Thyroid gland (tissue), 4 donors: ENCODE data around the gene SULF2. TPM values are rescaled to one million over a fixed set of nuclear protein-coding genes. Genes with fewer than 3 reads are reported as not detected.

ENCODE experiments used
- DNase-seq, 2 donors: peaks; one replicate each; pipeline ENCODE4 v3.0.0-alpha.2; 2019
- H3K27ac ChIP-seq, 3 donors: fragments of 200-600 bp; sonication (generic); 1 replicate in 2 of 3; 2 replicates in 1 of 3; pipeline ENCODE4 v1.5.1; 2016 to 2019; ENCODE audit warnings: mild to moderate bottlenecking in 1 of 3, moderate library complexity in 1 of 3
- H3K27me3 ChIP-seq: fragments of 200-600 bp; sonication (generic); one replicate; pipeline ENCODE4 v1.5.1; 2019
- H3K36me3 ChIP-seq, 2 donors: fragments of 200-600 bp; sonication (generic); one replicate each; pipeline ENCODE4 v1.5.1; 2016 to 2019
- H3K4me1 ChIP-seq, 2 donors: fragments of 200-600 bp; sonication (generic); one replicate each; pipeline ENCODE4 v1.5.1; 2017 to 2019
- H3K4me3 ChIP-seq, 3 donors: fragments of 200-600 bp; sonication (generic); replicated peaks in 1 of 3; 1 replicate in 2 of 3; 2 replicates in 1 of 3; pipeline ENCODE4 v1.5.1; 2016; ENCODE audit warnings: mild to moderate bottlenecking in 1 of 3
- H3K9me3 ChIP-seq: fragments of 200-600 bp; sonication (generic); one replicate; pipeline ENCODE4 v1.5.1; 2017
- POLR2A ChIP-seq, 2 donors: fragments of 450-650 bp; IDR thresholded peaks; one replicate each; pipeline ENCODE4 v1.6.1; 2017; ENCODE audit warnings: antibody characterized with exemption in 2 of 2, mild to moderate bottlenecking in 2 of 2, moderate library complexity in 1 of 2
- WGBS, 2 donors: methylation state at CpG; one replicate each; pipeline ENCODE4 v1.1.5; 2017; 5-methylcytosine and 5-hydroxymethylcytosine counted together
- intact Hi-C: fragments of 100-400 bp; cut with DNase I; formaldehyde crosslinking; loops from one replicate; pipeline ENCODE4 v1.15.1; 2023
- total RNA-seq, 4 donors: library from RNA; depleted of rRNA; stranded (reverse); fragments of >200 nt; gene quantifications; one replicate each; pipeline ENCODE4 v1.2.3, GENCODE V29; 2016
- TF ChIP-seq, protein P1 (sequence below), 6 experiments: fragments of 200-600 bp in 3 of 6; fragments of 450-650 bp in 3 of 6; sonication (generic) in 3 of 6; IDR thresholded peaks; one replicate each; pipeline ENCODE4 v1.5.1; 2016 to 2019; ENCODE audit warnings: antibody characterized with exemption in 6 of 6, mild to moderate bottlenecking in 2 of 6, inconsistent platforms in 1 of 6, moderate library complexity in 1 of 6

SULF2 gene
- total RNA-seq, 4 donors from 2014 or later = 39.4 to 90.6 (median 55.4) TPM

DNA sequence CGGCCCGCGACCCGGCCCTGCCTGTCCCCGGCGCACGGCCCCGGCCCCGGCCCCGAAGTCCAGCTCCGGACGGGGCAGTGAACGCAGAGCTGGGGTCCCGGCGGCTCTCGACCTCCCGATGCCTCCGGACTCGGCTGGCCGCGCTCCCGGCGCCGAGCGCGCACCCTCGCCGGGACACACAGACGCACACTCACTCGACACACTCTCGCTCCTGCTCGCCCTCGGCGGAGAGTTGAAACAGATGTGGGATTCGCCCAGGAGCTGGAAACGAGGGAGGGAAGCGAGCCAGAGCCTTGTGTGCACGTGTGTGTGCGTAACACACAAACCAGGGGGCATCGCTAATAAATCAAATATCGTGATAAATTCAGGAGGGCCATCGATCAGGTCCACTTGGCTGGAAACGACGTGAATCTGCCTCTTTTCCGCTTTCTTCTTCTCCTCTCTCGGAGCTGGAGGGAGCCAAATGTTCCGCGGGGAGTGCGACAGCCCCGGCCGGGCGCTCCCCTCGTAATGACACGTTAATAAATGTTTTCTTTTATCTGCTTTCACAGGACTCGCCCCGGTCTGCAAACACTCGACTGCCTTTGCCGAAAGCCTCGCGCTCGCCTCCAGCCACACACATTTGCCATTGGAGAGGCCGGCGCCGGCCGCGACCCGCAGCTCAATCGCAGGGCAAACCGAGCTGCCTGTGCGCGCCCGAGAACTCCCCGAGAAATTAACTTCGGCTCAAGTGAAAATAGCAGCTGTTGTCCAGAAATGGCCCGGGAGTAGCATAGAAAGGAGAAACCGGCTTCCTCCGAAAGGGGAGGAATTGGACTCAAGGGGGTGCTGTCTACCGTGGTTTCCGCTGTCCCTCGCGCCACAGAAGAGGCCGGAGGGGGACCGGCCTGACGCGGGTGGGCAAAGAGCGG is 828 bp upstream of the SULF2 start:
- Histone ChIP-seq H3K36me3 (no peaks in the 10 kb centered on the region), H3K9me3 (no peaks in the 10 kb centered on the region), H3K27me3 (no peaks in the 10 kb centered on the region), H3K27ac (peak overlapping the region; percentile 60 to 76 (median 66)), H3K4me1 (peaks cover 8 to 30% of the 10 kb centered on the region in 2 donors), H3K4me3 (peak overlapping the region in 2 of 3 donors; percentile 26 to 30)
- 0 to 2% methylated on average over 51 to 71 of the region's 86 CpGs for WGBS, 2 donors
- DNase-seq = peak; percentile 54 to 66
- peak in 1 of 2 donors; percentile 35 for TF ChIP-seq POLR2A (IDR thresholded peaks at IDR 0.05)
- TF ChIP-seq, protein P1, sequence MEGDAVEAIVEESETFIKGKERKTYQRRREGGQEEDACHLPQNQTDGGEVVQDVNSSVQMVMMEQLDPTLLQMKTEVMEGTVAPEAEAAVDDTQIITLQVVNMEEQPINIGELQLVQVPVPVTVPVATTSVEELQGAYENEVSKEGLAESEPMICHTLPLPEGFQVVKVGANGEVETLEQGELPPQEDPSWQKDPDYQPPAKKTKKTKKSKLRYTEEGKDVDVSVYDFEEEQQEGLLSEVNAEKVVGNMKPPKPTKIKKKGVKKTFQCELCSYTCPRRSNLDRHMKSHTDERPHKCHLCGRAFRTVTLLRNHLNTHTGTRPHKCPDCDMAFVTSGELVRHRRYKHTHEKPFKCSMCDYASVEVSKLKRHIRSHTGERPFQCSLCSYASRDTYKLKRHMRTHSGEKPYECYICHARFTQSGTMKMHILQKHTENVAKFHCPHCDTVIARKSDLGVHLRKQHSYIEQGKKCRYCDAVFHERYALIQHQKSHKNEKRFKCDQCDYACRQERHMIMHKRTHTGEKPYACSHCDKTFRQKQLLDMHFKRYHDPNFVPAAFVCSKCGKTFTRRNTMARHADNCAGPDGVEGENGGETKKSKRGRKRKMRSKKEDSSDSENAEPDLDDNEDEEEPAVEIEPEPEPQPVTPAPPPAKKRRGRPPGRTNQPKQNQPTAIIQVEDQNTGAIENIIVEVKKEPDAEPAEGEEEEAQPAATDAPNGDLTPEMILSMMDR (IDR thresholded peaks at IDR 0.05) = peak in 4 of 6 experiments; percentile 48 to 76 (median 74)
- intact Hi-C loops = loop anchor here (10.0 kb wide), 1 partner anchor 839 kb away; no protein-coding TSS in a partner anchor

DNA sequence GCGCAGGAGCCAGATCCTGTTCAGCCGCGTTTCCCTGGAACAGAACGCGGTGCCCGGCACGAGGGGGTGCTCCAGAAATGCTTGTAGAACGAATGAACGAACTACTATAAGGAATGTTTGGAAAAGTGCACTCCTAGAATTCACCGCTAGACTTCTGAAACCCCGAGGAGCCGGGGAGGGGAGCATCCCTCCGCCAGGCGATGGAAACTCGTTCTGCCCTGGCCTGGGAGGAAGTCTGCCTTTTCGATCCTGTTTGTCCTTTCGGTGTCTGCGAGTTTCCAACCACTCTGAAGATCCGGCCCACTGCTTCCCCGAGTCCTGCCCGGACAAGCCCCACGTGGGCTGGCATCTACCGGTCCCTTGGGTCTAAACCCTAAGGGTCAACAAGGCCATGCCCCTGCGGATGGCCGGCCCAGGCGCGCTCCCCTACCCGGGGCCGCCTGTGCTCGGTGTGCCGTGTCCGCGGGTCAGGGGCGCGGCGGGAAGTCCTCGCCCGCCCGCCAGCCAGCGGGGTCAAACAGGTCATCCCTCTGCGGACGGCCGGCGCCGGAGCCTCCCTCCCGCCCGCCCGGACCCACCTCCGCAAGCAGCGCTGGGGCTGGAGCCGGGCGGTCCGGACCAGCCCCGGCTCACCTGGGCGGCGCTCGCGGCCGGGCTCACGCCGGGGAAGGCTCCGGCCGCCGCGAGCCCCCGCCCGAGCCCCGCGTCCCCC is 526 bp downstream of the SULF2 start:
- peaks cover 8 to 30% of the 10 kb centered on the region in 2 donors for H3K4me1 ChIP-seq

DNA sequence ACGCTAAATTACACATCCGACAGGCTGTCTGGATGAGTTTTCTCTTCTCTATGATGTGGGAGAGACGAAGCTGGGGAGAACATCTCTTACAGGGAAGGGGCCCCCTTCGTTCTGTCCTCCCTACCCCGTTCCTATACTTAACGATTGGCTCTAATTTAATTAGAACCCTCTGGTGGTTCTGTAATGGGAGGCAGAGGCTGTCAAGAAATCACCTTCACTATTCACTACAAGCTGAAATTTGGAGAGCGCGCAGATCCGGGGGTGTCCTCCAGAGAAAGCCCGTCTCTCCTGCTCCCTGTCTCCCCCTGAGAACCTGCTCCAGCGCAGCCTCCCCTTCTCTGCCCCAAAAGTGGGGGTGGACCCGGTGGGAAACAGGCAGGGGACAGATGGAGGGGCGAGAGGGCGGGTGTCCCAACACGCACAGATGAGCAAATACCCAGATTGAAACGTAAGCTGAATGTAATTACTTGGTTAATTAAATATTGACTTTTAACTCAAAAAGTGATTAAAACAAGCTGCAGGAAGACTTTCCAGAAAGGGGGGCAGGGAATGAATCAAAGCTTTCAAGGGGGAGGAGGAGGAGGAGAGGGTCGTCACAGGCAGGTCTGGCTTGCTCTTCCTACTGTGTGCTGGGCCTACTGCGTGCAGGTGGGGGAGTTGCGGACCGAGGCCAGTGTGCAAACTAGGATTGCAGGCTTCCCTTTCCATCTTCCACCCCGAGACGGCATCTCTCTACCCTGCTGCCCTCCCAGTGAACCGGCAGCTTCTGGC is 1.3 kb downstream of the SULF2 start:
- Histone ChIP-seq H3K27ac (peak overlapping the region in 1 of 3 donors; percentile 61), H3K4me3 (peak overlapping the region in 1 of 3 donors; percentile 45), H3K27me3 (no peaks in the 10 kb centered on the region), H3K4me1 (peaks cover 8 to 30% of the 10 kb centered on the region in 2 donors), H3K9me3 (no peaks in the 10 kb centered on the region), H3K36me3 (no peaks in the 10 kb centered on the region)
- 49 to 51% methylated on average over 23 of the region's 23 CpGs for WGBS, 2 donors
- no peak for DNase-seq
- TF ChIP-seq, protein P1 (IDR thresholded peaks at IDR 0.05) = no peak
- TF ChIP-seq POLR2A (IDR thresholded peaks at IDR 0.05) = no peak
- intact Hi-C loops = loop anchor here (10.0 kb wide), 1 partner anchor 841 kb away; no protein-coding TSS in a partner anchor

More for the DNA sequence above, 526 bp downstream of the SULF2 start:
- no peaks in the 10 kb centered on the region for H3K9me3 ChIP-seq
- peak overlapping the region in 2 of 3 donors; percentile 27 to 45 for H3K4me3 ChIP-seq
- intact Hi-C loops = loop anchor here (10.0 kb wide), 1 partner anchor 840 kb away; no protein-coding TSS in a partner anchor
- peak; percentile 21 to 47 for DNase-seq
- H3K27me3 ChIP-seq = no peaks in the 10 kb centered on the region
- no peak for TF ChIP-seq POLR2A (IDR thresholded peaks at IDR 0.05)
- TF ChIP-seq, protein P1 (IDR thresholded peaks at IDR 0.05) = peak in 2 of 6 experiments; percentile 7 to 30
- WGBS, 2 donors = 0 to 1% methylated on average over 18 to 24 of the region's 69 CpGs
- no peaks in the 10 kb centered on the region for H3K36me3 ChIP-seq
- peak overlapping the region in 2 of 3 donors; percentile 46 to 61 for H3K27ac ChIP-seq

DNA sequence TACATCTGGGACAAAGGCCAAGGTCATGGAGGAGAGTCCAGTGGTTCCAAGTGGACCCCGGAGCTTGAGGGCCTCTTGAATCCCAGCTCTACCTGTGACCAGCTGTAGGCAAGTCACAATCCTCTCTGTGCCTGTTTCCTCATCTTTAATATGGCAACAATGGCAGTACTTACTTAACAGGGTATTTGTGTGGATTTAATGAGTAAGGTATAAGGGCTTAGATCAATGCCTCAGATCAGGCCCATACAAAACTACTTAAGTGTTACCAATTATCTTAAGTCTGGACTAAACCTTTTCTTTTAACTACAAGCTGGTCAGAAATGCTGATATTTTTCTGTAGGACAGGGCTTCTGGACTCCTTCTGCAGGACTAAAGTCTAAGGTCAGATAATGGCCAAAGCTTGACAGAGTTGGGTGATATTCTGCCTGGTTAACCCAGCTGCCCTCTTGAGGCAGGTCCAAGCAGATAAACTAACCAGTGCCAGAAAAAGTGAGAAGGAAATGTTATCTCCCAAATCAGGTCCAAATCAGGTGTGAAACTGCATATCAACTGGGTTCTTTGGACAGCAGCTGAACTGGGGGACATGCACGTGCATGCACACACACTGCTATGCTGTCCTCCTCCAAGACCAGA is 2.2 kb downstream of the SULF2 start:
- intact Hi-C loops = loop anchor here (10.0 kb wide), 1 partner anchor 842 kb away; no protein-coding TSS in a partner anchor
- WGBS, 2 donors = 63 to 85% methylated on average over 1 to 2 of the region's 2 CpGs
- no peaks in the 10 kb centered on the region for H3K27me3 ChIP-seq
- peaks cover 8 to 30% of the 10 kb centered on the region in 2 donors for H3K4me1 ChIP-seq
- H3K4me3 ChIP-seq = no peak overlapping the region
- no peak for DNase-seq
- no peaks in the 10 kb centered on the region for H3K36me3 ChIP-seq
- H3K9me3 ChIP-seq = no peaks in the 10 kb centered on the region
- TF ChIP-seq, protein P1 (IDR thresholded peaks at IDR 0.05) = peak in 1 of 6 experiments; percentile 9
- no peak for TF ChIP-seq POLR2A (IDR thresholded peaks at IDR 0.05)
- H3K27ac ChIP-seq = no peak overlapping the region
